Left colon (tissue), 2 donors: ENCODE results near the gene DACH1. TPM values are rescaled to one million over a fixed set of nuclear protein-coding genes. Genes with fewer than 3 reads are reported as not detected.

ENCODE experiments used
- ATAC-seq: fragments of 200-7000 bp; cut with Tn5 transposase; one replicate; pipeline ENCODE4 v1.9.1; 2020; ENCODE audit warnings: mild to moderate bottlenecking, moderate library complexity
- DNase-seq, 2 donors: peaks; one replicate each; pipeline ENCODE4 v3.0.0-alpha.2; 2020
- intact Hi-C, 2 donors: fragments of 100-400 bp; cut with DNase I in 1 of 2; cut with micrococcal nuclease in 1 of 2; formaldehyde crosslinking; loops; one replicate each; pipeline versions ENCODE4 v1.11.2 to v1.14.0; 2022; cut with DNase I, micrococcal nuclease
- total RNA-seq, 2 donors: library from RNA; stranded (reverse); fragmentation: NEBNext Ultra II Directional; extraction: Animal tissue kit (Norgen Biotek cat#: 25700); gene quantifications; one replicate each; pipeline ENCODE4 v1.2.1, GENCODE V29; 2021
- donor health status: DM: no; HTN: no; CAD: no.
- donor health status: DM: yes; HTN: yes; CAD: no.

The DACH1 gene
- total RNA-seq, 2 donors from 2014 or later, result 5.3 to 5.4 TPM

DNA sequence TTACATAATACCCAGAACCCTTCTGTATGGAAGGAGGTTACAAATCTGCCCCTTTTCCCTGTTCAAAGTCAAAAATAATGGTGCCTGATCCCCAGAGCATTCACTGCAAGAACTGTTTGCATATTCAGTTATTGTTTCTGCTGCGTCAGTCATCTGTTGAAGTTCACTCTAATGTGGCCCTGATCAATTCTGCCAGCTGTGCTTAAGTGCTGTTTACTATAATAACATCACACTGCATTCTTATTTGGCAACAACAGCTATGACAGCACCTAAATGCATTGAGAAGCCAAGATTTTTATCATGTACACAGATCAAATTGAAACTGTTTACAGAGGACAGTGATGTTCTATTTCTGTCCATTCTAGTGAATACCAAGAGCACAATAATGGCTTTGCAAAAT lies 115.9 kb downstream of the DACH1 start:
- intact Hi-C loops, result no loop called here
- no peak for ATAC-seq
- no peak for DNase-seq

DNA sequence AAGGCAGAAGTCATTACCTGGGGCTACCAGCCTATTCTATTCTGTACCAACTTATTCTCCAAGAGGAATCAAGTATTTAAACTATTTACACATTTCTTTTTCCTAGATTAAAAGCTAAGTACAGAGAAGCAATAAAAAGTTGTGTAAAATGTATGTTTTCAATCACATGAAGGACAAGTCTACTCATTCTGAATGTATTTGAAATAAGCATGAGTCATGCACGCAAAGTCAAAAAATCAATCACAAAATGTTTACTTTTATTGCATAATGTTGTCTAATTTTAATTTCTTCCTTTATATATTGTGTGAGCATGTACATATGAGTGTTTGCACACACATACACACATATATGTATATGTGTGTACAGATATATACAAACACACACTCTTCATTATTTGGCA lies 136.7 kb downstream of the DACH1 start:
- DNase-seq (no peak), ATAC-seq (no peak)
- intact Hi-C loops, result no loop called here

DNA sequence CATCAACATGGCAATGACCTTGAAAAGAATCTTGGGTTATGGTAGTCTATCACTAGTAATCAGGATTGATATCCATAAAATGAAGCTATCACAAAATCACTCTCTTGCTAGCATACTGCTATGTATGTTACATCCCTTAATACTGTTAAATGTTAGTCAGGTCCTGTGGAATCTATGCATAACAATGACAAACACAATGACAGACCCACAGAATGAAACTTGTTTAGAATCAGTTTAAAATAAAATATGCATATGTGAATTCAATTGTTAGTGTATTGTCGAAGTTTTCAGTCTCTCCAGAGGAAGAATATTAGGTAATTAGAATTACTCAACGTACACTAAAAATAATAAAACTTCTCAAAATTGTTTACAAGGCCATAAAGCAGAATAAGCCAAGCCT lies 137.6 kb downstream of the DACH1 start:
- DNase-seq, result no peak
- intact Hi-C loops, result no loop called here
- no peak for ATAC-seq

DNA sequence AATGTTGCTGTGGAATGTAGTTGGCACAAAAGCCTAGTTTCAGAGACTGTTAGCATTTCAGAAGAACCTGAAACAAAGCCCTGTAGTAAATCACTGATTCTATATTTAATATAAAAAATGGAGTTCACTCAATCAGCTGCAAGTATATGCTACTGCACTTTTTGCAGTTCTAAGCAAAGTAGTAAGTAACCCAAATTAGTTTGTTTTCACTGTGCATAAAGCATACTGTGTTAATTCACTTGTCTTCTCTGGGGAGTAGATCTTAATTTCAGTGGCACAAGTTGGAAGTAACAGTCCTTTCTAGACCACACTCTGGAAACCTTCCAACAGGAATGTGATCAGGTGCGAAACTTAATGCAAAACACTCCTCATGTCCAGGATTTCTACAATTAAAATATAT lies 139.3 kb downstream of the DACH1 start:
- DNase-seq (no peak), ATAC-seq (no peak)
- intact Hi-C loops, result no loop called here

DNA sequence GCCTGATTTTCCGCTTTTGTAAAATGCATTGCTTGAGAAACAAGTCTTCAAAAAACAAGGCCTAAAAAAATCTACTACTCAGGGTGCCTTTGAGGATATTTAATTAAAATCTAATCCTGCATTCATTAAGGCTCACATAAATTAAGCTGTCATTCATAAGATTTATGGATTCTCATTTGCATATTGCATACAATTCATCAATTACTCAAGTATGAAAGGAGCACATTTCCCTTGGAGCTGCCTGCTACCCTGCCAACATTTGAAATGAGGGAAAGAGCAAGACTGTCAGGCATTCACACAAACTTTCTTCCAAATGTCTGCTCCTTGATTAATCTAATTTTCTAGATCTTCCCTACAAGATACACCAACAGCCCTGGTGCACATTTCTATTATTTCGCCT lies 140.0 kb downstream of the DACH1 start:
- ATAC-seq, result no peak
- DNase-seq, result no peak
- intact Hi-C loops, result no loop called here

DNA sequence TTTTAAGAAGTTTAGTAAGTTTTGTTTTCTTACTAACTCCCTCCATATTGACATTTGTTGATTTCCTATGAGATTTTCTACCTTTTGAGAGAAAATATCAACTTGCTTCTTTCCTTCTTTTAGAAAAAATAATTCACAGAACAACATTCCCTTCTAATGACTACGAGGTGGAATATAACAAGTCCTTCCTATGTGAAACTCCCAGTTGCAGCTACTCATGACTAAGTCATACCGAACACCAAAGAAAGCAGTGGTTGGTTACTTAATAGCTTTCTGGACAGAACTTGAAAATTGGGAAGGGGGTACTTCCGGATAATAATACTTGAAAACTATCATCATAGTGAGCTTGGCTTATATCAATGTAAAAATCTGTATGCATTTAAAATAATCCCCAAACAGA lies 144.8 kb downstream of the DACH1 start:
- ATAC-seq (no peak), DNase-seq (no peak)
- intact Hi-C loops, result no loop called here

DNA sequence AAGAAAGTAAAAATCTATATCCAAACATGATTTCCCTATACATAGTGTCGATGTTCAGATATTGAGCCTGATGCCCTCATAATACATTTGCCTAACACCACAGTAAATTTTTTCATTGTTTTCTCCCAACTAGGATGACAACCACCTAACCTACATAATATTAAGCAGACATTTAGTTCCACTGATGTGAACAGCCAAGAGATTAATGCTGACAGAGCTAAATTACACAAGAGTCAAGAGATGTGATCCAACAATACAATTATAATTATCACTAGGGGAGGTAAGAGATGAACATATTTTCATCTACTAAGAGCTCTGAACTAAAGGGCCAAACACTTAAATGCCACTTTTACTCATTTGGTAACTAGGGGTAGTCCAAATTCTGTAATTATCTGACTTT lies 145.9 kb downstream of the DACH1 start:
- no peak for DNase-seq
- no peak for ATAC-seq
- intact Hi-C loops, result no loop called here

DNA sequence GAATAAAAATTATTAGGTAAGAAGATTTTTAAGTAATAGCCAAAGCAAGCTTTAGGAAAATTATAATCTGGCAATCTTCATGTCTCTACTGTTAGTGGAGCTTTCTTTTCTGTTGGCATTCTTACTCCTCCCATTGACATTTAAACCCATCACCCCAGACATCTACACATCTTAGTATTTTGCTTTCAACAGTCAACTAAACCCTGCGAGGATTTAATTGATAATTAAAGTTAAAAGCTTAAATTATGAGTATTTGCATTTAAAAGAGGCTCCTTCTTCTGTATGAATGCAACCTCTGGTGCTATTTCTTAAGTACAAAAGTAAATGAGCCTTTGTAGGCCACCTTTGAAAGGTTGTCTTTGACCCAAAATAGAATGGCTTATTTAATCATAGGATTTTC lies 148.1 kb downstream of the DACH1 start:
- ATAC-seq, result no peak
- DNase-seq, result no peak
- intact Hi-C loops, result no loop called here

DNA sequence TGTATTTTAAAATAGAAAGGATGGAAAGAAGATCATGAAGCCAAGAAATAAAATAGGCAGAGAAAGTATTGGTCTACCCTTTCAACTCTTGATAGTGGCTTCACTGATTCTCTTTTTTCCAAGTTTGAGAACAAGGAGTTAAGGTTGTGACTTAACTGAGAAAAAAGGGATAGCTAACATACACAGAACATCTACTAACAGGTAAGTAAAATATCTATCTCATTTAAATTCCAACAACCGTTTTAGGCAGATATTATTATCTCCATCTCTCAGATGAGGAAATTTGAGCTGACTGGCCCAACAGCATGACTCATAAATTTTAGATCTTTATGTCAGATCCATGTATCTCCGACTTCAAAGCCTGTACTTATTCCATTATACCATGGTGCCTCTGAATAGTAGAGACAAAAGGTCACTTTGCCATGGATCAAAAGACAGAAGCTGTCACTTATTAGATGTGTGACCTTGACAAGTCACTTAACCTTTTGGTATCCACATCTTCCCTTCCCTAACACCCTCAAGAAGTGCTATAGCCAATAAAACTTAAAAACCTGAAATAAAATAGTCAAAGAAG lies 152.1 kb downstream of the DACH1 start:
- ATAC-seq (no peak), DNase-seq (no peak)
- intact Hi-C loops, result no loop called here

DNA sequence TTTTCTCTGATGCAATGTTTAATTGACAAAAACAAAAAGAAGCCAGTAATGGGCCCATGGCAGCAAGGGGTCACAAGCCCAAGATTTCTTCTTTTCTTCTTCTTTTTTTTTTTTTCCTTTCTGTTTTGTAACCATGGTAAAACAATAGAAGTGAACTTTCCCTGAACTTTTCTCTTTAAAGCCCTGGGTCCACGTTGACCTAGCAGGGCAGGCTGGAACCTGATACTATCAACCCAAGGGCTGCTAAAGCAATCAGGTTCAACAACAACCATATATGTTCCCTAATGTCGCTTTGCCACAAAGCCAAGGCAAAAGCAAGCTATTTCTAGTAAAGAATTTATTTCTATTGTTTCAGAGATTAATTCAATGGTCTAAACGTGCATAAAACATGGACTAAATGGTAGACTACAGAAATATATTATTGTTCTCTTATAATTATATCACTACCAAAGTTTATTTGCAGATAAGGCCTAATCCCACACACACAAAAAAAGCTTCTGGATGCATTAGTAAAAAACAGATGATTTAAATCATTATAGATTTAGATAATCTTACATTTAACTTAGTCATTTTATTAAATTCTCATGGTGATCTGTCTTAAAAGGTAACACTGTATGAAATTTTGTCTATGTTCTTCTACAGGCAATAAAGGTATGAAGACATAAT lies 153.9 kb downstream of the DACH1 start:
- peak; percentile 67 for ATAC-seq
- no peak for DNase-seq
- intact Hi-C loops, result no loop called here

DNA sequence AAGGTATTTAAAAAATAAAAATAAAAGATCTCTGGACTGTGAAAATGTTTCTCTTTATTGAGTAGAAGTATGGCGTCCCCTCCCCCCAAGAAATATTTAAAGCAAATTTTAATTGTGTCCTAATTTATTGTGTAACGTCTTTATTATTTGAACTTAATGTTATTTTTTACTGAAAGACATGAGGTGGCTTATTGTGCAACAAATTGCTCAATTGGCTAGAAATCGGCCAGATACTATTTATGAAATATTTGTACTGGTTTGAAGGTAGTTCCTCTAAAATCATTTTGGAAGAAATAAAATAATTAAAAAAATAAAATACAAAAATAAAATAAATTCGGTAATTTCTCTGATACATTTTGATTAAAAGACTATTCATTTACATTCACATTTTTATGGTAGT lies 162.3 kb downstream of the DACH1 start:
- DNase-seq, result no peak
- no peak for ATAC-seq
- intact Hi-C loops, result no loop called here

DNA sequence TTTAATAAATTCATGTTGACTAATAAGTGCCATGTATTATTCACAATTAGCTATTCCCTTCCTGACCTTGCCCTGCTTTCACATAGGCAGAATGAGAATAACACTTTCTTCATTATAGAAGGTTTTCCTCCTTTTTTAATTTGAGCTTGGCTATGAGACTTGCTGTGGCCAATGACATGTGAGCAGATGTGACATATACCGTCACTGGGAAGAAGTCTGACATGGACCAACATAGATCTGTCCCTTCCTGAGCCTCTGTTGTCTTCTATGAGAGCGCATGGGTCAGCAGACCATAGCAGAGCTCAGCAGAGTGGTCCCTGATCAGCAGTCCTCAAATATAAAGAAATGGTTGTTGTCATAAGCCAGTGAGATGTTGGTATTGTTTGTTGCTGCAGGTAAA lies 163.9 kb downstream of the DACH1 start:
- intact Hi-C loops, result no loop called here
- DNase-seq (no peak), ATAC-seq (no peak)

DNA sequence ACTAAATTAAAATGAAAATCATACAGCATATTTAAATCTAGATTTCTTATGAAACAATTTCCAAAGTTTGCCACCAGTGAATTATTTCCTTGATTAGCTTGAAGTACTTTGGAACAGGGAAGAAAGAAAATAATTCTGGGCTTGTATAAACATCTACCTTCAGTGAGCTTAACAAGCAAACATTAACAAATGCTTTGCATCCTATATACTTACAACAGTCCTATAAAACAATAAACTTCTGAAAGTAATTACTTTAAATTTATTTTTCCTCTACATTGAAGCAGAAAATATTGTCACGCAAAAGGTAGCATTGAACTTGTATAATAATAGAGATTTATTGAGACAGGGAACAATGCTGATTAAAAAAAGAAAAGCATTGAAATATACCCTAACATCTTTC lies 164.8 kb downstream of the DACH1 start:
- DNase-seq, result no peak
- ATAC-seq, result peak; percentile 85
- intact Hi-C loops, result no loop called here

DNA sequence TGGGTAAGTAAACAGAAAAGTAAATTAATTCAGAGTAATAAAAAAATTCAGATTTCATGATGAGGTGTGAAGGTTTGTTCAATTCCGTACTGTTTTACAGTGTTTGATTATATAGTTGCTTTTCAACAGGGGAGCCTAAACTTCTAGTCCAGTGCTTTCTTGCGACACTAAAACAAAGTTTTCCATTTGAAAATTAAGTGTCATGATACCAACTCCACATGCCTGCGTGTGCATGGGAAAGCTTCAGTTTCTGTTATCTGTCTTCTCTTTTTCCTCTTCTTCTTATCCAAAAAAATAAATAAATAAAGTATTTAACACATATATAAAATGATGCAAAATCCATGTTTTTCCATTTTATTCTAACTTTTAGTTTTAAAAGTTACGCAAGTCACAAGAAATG lies 165.3 kb downstream of the DACH1 start:
- ATAC-seq (no peak), DNase-seq (no peak)
- intact Hi-C loops, result no loop called here

DNA sequence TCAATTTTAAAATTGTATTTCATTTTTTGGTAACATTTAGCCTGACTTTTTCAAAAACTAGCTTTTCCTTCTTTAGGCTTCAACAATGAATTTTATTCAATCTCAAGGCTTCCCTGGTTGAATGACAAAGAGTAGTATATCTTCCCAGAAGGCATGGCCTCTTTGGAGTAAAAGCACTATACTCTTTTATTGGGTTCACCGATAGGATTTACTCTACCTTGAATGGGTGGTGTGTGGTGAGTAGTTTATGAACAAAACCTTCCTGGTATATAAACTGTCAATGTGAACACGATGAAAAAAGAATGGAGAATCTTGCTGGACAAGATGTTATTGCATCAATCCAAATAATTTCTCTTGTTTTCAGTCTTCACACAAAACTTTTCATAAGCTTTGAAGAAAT lies 167.7 kb downstream of the DACH1 start:
- intact Hi-C loops, result no loop called here
- DNase-seq (no peak), ATAC-seq (peak; percentile 56)

DNA sequence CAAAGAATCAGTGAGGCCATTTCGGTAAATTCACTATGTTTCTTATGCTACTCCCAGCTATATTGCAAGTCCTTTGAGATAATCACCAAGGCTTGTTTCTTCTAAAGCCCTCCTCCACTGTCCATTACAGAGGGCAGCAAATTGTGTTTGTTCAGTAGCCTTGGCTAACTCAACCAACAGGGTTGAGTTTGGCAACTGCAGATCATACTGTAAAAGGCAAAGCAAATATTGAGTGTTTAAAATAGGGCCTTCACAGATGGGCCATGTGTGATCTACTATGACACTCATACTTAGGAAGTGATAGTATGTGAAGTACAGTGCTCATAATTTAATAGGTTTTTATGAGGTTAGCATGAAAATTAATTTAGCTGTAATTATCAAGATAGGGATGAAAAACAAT lies 171.3 kb downstream of the DACH1 start:
- peak; percentile 76 for ATAC-seq
- intact Hi-C loops, result no loop called here
- no peak for DNase-seq

DNA sequence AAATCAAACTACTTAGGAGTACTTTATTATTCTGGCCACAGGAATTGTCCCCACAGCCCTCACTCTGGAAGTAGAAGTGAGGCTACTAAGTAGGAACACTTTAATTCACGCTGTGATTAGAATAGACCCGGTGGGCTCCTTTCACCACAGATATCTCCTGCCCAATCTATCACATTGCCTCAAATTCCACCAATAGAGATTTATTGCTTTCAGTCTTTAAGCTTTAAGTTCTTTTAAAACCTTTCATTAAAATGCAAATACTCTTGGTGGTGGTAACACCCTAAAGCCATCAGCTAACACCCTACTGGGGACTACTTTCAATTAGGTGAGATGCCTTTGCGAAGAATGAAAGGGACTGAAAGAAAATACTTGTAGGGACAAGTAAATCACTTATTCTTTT lies 181.9 kb downstream of the DACH1 start:
- no peak for ATAC-seq
- intact Hi-C loops, result no loop called here
- no peak for DNase-seq

DNA sequence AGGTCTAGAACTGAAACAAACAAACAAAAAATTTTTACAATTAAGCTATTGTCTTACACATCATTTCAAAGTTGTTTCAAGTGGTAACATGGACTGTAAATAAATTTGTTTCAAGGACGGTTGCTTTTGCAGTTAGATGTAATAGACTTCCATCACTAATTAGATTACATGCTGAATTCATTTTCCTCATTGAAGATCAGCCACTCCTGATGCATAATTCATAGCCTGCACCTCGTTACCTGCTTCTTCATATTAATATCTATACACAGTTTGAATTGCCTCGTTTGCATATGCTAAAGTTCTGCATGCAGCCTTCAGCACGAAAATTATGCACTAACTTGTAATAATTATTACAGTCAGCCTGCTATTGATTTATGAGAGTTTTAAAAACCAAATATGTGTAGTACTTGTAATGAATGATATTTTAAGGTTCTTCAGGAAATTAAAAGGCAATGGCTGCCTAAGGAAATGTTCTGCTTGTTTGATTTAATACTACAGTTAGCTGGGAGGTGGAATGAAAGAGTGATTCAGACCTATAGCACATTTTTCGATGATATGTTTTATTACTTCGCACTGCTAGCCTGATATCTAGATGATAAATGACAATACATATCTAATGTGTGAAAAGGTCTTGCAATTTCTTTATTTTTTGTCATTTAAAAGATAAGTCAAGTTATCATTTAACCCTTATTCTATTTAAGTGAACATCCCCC lies 184.9 kb downstream of the DACH1 start:
- intact Hi-C loops, result no loop called here
- DNase-seq, result no peak
- no peak for ATAC-seq

DNA sequence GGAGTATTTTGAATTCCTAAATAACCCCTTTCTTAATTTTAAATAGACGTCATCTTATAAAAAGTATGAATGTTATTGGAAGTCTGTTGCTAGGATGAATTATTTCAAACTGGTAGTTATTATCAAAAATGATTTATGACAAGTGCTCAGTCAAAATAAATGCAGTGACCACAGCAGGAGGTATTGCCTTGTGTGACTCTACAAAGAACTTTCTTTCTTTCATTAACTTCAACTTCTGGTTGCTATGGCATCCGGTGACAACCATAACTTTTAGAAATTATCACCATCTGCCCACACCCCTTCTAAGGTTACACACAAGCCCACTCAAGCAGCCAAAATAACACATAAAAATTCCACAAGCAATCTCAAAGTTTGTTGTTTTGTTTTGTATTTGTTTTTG lies 189.9 kb downstream of the DACH1 start:
- ATAC-seq, result no peak
- intact Hi-C loops, result no loop called here
- no peak for DNase-seq

DNA sequence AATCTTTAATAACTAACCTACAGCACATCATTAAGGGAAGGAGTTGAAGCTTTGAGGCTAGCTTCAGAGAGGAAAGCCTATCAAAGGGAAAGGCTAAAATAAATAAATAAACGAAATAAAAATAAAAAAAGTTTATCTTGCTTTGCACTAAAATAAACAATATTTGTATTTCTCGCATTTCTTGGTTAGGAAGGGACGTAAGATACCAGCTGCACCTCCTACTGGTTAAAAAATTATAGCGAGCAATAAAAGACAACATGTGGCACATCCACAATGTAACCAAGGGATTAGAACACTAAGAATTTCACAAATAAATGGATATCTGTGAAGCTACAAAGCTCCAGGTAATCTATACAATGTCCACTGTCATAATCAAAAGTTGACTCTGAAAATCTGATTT lies 194.5 kb downstream of the DACH1 start:
- intact Hi-C loops, result no loop called here
- no peak for ATAC-seq
- DNase-seq, result no peak

DNA sequence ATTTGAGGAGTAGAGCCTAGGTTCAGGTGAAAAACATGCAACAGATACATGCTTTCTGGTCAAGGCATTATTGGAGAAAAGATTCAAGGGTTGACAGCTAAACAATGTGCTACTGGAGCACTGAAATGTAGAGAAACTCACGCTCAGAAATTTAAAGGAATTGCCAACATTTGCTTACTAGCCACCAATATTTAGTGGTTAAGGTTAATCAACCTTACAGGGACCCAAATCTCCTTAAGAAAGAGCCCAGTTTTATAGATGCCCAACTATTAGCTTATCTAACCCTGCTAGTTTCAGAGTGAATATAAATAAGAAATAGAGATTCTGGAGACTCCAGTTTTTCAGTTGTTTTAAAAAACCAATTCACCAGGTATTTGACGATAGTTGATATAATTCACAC lies 203.6 kb downstream of the DACH1 start:
- intact Hi-C loops, result no loop called here
- DNase-seq (no peak), ATAC-seq (no peak)
